ENCODE data around the gene FUS.

GRCh38 chr16:31131841-31132271, 48.1 kb upstream of the FUS start:
- no peak for TF ChIP-seq SUZ12 (IDR thresholded peaks at IDR 0.05)
- no peak for TF ChIP-seq HDGF (IDR thresholded peaks at IDR 0.05; ENCODE audit: borderline replicate concordance)
- no peak for TF ChIP-seq NFRKB (IDR thresholded peaks at IDR 0.05)
- TF ChIP-seq ZNF384 (IDR thresholded peaks at IDR 0.05): no peak
- no peak for TF ChIP-seq TARDBP (IDR thresholded peaks at IDR 0.05)
- TF ChIP-seq FOXM1 (IDR thresholded peaks at IDR 0.05; ENCODE audit: borderline replicate concordance): no peak
- no peak for TF ChIP-seq ARNT (IDR thresholded peaks at IDR 0.05)
